ENCODE data around the gene PRKRA. TPM values are rescaled to one million over a fixed set of nuclear protein-coding genes. Genes with fewer than 3 reads are reported as not detected.

PRKRA gene
- total and polyA plus RNA-seq, 9 of the 15 experiments (the other 6 are each of a cell fraction or from before 2014, with no cell fraction given) = 14.1 to 78.1 (median 52.3) TPM

DNA sequence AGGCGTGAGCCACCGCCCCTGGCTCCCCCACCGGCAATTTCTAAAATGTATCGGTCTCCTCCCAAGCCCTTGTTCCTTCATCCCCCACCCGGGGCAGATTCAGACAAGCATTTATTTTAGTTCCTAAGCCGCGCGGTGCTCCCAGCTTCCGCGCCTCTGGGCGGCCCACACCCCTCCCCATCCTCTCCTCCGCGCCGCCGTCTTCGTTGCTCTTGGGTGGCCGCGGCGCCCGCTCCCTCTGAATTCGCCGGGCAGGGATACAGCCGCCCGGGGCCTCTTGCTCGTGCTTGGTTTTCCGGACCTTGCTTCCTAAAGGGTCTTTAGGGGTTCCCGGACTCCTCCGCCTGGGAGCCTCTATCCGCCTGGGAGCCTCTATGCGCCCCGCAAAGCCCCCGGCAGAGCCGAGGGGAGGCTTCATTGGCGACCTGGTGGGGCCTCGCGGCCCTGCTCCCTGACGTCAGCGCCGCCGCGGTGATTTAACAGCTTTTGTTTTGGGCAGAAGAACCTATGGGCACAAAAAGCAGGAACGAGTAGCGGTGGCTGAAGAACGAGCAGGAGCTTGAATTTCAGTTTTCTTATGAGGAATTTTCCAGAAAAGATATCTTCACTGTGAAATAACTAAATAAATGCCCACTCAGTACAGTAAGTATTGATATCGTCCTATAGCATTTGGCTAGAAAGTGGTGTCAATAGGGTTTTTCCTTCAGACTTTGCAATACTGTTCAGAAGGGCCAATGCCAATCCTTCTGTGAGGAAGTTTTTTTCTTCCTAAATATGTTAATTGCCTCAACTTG, 37.3 kb downstream of the PRKRA start (continued):
- TF ChIP-seq, protein P1, sequence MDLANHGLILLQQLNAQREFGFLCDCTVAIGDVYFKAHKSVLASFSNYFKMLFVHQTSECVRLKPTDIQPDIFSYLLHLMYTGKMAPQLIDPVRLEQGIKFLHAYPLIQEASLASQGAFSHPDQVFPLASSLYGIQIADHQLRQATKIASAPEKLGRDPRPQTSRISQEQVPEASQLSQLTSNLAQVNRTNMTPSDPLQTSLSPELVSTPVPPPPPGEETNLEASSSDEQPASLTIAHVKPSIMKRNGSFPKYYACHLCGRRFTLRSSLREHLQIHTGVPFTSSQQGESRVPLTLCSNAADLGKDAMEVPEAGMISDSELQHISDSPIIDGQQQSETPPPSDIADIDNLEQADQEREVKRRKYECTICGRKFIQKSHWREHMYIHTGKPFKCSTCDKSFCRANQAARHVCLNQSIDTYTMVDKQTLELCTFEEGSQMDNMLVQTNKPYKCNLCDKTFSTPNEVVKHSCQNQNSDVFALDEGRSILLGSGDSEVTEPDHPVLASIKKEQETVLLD (IDR thresholded peaks at IDR 0.05) = 0 out of 2 replicates have a peak, but pooled peaks have one; percentile 11
- TF ChIP-seq FOXP1 (CRISPR knock-in tag; IDR thresholded peaks at IDR 0.05) (no peak), KAT7 (CRISPR knock-in tag; IDR thresholded peaks at IDR 0.05; ENCODE audit: borderline replicate concordance) (peak; percentile 78), RBFOX2 (IDR thresholded peaks at IDR 0.05; ENCODE audit: low read depth, low read length) (peak; percentile 91), TAF15 (IDR thresholded peaks at IDR 0.05; ENCODE audit: low read depth, low read length) (no peak), MYC (IDR thresholded peaks at IDR 0.05; ENCODE audit: low read depth, low read length) (peak; percentile 69; the same call in 1 of the 2 replicates), MYC (CRISPR knock-in tag; IDR thresholded peaks at IDR 0.05; ENCODE audit: borderline replicate concordance, low read depth) (no peak; the same call in 1 of the 2 replicates), CHD1 (IDR thresholded peaks at IDR 0.05; ENCODE audit: low read length) (peak; percentile 26), LARP7 (IDR thresholded peaks at IDR 0.05) (no peak), RCOR1 (IDR thresholded peaks at IDR 0.05; ENCODE audit: borderline replicate concordance in 1 of 2, low read depth in 2 of 2, low read length in 2 of 2) (peak in 1 of 2 experiments; percentile 51; a peak in 1 of 4 replicates)
- TF ChIP-seq, protein P2, sequence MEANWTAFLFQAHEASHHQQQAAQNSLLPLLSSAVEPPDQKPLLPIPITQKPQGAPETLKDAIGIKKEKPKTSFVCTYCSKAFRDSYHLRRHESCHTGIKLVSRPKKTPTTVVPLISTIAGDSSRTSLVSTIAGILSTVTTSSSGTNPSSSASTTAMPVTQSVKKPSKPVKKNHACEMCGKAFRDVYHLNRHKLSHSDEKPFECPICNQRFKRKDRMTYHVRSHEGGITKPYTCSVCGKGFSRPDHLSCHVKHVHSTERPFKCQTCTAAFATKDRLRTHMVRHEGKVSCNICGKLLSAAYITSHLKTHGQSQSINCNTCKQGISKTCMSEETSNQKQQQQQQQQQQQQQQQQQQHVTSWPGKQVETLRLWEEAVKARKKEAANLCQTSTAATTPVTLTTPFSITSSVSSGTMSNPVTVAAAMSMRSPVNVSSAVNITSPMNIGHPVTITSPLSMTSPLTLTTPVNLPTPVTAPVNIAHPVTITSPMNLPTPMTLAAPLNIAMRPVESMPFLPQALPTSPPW (CRISPR knock-in tag; IDR thresholded peaks at IDR 0.05) = peak; percentile 90
- TF ChIP-seq, protein P3, sequence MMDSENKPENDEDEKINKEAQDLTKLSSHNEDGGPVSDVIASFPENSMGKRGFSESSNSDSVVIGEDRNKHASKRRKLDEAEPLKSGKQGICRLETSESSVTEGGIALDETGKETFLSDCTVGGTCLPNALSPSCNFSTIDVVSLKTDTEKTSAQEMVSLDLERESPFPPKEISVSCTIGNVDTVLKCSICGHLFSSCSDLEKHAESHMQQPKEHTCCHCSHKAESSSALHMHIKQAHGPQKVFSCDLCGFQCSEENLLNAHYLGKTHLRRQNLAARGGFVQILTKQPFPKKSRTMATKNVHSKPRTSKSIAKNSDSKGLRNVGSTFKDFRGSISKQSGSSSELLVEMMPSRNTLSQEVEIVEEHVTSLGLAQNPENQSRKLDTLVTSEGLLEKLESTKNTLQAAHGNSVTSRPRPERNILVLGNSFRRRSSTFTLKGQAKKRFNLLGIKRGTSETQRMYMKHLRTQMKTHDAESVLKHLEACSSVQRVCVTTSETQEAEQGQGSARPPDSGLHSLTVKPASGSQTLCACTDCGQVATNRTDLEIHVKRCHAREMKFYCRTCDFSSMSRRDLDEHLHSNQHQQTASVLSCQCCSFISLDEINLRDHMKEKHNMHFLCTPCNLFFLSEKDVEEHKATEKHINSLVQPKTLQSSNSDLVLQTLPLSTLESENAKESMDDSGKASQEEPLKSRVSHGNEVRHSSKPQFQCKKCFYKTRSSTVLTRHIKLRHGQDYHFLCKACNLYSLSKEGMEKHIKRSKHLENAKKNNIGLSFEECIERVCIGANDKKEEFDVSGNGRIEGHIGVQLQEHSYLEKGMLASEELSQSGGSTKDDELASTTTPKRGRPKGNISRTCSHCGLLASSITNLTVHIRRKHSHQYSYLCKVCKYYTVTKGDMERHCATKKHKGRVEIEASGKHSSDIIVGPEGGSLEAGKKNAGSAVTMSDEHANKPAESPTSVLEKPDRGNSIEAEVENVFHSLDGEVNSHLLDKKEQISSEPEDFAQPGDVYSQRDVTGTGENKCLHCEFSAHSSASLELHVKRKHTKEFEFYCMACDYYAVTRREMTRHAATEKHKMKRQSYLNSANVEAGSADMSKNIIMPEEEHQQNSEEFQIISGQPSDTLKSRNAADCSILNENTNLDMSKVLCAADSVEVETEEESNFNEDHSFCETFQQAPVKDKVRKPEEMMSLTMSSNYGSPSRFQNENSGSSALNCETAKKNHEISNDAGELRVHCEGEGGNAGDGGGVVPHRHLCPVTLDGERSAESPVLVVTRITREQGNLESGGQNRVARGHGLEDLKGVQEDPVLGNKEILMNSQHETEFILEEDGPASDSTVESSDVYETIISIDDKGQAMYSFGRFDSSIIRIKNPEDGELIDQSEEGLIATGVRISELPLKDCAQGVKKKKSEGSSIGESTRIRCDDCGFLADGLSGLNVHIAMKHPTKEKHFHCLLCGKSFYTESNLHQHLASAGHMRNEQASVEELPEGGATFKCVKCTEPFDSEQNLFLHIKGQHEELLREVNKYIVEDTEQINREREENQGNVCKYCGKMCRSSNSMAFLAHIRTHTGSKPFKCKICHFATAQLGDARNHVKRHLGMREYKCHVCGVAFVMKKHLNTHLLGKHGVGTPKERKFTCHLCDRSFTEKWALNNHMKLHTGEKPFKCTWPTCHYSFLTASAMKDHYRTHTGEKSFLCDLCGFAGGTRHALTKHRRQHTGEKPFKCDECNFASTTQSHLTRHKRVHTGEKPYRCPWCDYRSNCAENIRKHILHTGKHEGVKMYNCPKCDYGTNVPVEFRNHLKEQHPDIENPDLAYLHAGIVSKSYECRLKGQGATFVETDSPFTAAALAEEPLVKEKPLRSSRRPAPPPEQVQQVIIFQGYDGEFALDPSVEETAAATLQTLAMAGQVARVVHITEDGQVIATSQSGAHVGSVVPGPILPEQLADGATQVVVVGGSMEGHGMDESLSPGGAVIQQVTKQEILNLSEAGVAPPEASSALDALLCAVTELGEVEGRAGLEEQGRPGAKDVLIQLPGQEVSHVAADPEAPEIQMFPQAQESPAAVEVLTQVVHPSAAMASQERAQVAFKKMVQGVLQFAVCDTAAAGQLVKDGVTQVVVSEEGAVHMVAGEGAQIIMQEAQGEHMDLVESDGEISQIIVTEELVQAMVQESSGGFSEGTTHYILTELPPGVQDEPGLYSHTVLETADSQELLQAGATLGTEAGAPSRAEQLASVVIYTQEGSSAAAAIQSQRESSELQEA (IDR thresholded peaks at IDR 0.05; ENCODE audit: low read depth) = peak; percentile 43; the same call in 1 of the 2 replicates
- TF ChIP-seq, protein P4, sequence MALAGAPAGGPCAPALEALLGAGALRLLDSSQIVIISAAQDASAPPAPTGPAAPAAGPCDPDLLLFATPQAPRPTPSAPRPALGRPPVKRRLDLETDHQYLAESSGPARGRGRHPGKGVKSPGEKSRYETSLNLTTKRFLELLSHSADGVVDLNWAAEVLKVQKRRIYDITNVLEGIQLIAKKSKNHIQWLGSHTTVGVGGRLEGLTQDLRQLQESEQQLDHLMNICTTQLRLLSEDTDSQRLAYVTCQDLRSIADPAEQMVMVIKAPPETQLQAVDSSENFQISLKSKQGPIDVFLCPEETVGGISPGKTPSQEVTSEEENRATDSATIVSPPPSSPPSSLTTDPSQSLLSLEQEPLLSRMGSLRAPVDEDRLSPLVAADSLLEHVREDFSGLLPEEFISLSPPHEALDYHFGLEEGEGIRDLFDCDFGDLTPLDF (CRISPR knock-in tag; IDR thresholded peaks at IDR 0.05) = 0 out of 2 replicates have a peak, but pooled peaks have one; percentile 51

All from K562 (cell line).